WTC11 (cell line): ENCODE measurements around the gene FAM13A. TPM values are rescaled to one million over a fixed set of nuclear protein-coding genes. Genes with fewer than 3 reads are reported as not detected.

ENCODE experiments used
- ATAC-seq: fragments of 200-7000 bp; cut with Tn5 transposase; 2 replicates; pipeline ENCODE4 v1.10.0; 2021; ENCODE audit warnings: mild to moderate bottlenecking, moderate library complexity
- CTCF ChIA-PET: fragments of 300-600 bp; sonication (Branson Sonifier 250); formaldehyde crosslinking; loops from one replicate; lab custom pipeline; 2021; ENCODE audit warnings: antibody characterized with exemption; lab: Charles Lee
- POLR2A ChIA-PET: fragments of 350-600 bp; sonication (Branson Sonifier 250); formaldehyde crosslinking; loops from one replicate; lab custom pipeline; 2021; ENCODE audit warnings: antibody characterized with exemption; lab: Charles Lee
- DNase-seq: peaks from one replicate; pipeline ENCODE4 v3.0.0; 2021; ENCODE audit warnings: low spot score
- H3K27ac Mint-ChIP-seq: 2 replicates; pipeline ENCODE4 v1.8.0; 2021; ENCODE audit warnings: mixed read lengths
- H3K27me3 Mint-ChIP-seq: 2 replicates; pipeline ENCODE4 v1.8.0; 2021; ENCODE audit warnings: low read depth, mild to moderate bottlenecking, moderate library complexity, mixed read lengths
- H3K36me3 Mint-ChIP-seq: 2 replicates; pipeline ENCODE4 v1.8.0; 2021; ENCODE audit warnings: mixed read lengths
- H3K4me1 Mint-ChIP-seq: 2 replicates; pipeline ENCODE4 v1.8.0; 2022; ENCODE audit warnings: mixed read lengths
- H3K4me3 Mint-ChIP-seq: 2 replicates; pipeline ENCODE4 v1.8.0; 2021; ENCODE audit warnings: mild to moderate bottlenecking, moderate library complexity, mixed read lengths
- H3K9me3 Mint-ChIP-seq: 2 replicates; pipeline ENCODE4 v1.8.0; 2021; ENCODE audit warnings: mixed read lengths
- AFF4 ChIP-seq: sonication (generic); formaldehyde crosslinking; IDR thresholded peaks from 2 replicates; pipeline ENCODE4 v1.8.1; 2023; ENCODE audit warnings: mild to moderate bottlenecking, missing genetic modification reagents, borderline replicate concordance
- ATF2 ChIP-seq: sonication (generic); formaldehyde crosslinking; IDR thresholded peaks from 2 replicates; pipeline ENCODE4 v1.8.1; 2022; ENCODE audit warnings: low read depth, missing genetic modification reagents, borderline replicate concordance
- ATF3 ChIP-seq: sonication (generic); formaldehyde crosslinking; conservative IDR thresholded peaks from 2 replicates; pipeline ENCODE4 v1.8.1; 2022; ENCODE audit warnings: mild to moderate bottlenecking, missing genetic modification reagents
- ELF4 ChIP-seq: sonication (generic); formaldehyde crosslinking; IDR thresholded peaks from 2 replicates; pipeline ENCODE4 v1.8.1; 2022; ENCODE audit warnings: low read depth, mild to moderate bottlenecking, moderate library complexity, missing genetic modification reagents
- ERG ChIP-seq: fragments of 250-450 bp; sonication (Bioruptor Pico); IDR thresholded peaks from 2 replicates; pipeline ENCODE4 v1.8.0; 2021; ENCODE audit warnings: mild to moderate bottlenecking
- FOXK1 ChIP-seq: sonication (generic); formaldehyde crosslinking; IDR thresholded peaks from 2 replicates; pipeline ENCODE4 v1.8.0; 2022; ENCODE audit warnings: mild to moderate bottlenecking, moderate library complexity, missing genetic modification reagents
- FOXP1 ChIP-seq: sonication (generic); formaldehyde crosslinking; IDR thresholded peaks from 2 replicates; pipeline ENCODE4 v1.8.0; 2022; ENCODE audit warnings: missing genetic modification reagents, mild to moderate bottlenecking, moderate library complexity, borderline replicate concordance
- GABPB1 ChIP-seq: sonication (generic); formaldehyde crosslinking; IDR thresholded peaks from 2 replicates; pipeline ENCODE4 v1.8.1; 2023; ENCODE audit warnings: mild to moderate bottlenecking, missing genetic modification reagents
- GTF2I ChIP-seq: fragments of 250-450 bp; sonication (Bioruptor Pico); conservative IDR thresholded peaks from 2 replicates; pipeline ENCODE4 v1.4.0; 2021; ENCODE audit warnings: mild to moderate bottlenecking
- MXD4 ChIP-seq: fragments of 250-450 bp; sonication (Bioruptor Pico); IDR thresholded peaks from 2 replicates; pipeline ENCODE4 v1.8.0; 2021; ENCODE audit warnings: mild to moderate bottlenecking, moderate library complexity, borderline replicate concordance
- PREB ChIP-seq: sonication (generic); formaldehyde crosslinking; IDR thresholded peaks from 2 replicates; pipeline ENCODE4 v1.8.1; 2022; ENCODE audit warnings: mild to moderate bottlenecking, missing genetic modification reagents, moderate library complexity, borderline replicate concordance
- SMAD3 ChIP-seq: sonication (generic); formaldehyde crosslinking; IDR thresholded peaks from 2 replicates; pipeline ENCODE4 v1.8.0; 2022; ENCODE audit warnings: missing genetic modification reagents, mild to moderate bottlenecking, borderline replicate concordance
- SMAD4 ChIP-seq: sonication (generic); formaldehyde crosslinking; IDR thresholded peaks from 2 replicates; pipeline ENCODE4 v1.8.0; 2022; ENCODE audit warnings: mild to moderate bottlenecking, missing genetic modification reagents
- SOX15 ChIP-seq: fragments of 250-450 bp; sonication (Bioruptor Pico); IDR thresholded peaks from 2 replicates; pipeline ENCODE4 v1.9.0; 2021; ENCODE audit warnings: mild to moderate bottlenecking
- SP1 ChIP-seq: sonication (generic); formaldehyde crosslinking; conservative IDR thresholded peaks from 2 replicates; pipeline ENCODE4 v1.8.1; 2022; ENCODE audit warnings: missing genetic modification reagents
- TCF7 ChIP-seq: sonication (generic); formaldehyde crosslinking; IDR thresholded peaks from 2 replicates; pipeline ENCODE4 v1.8.0; 2022; ENCODE audit warnings: mild to moderate bottlenecking, low read depth, missing genetic modification reagents, moderate library complexity
- TP53 ChIP-seq: sonication (generic); formaldehyde crosslinking; IDR thresholded peaks from 2 replicates; pipeline ENCODE4 v1.8.1; 2023; ENCODE audit warnings: mild to moderate bottlenecking, missing genetic modification reagents
- ZNF121 ChIP-seq: sonication (generic); formaldehyde crosslinking; IDR thresholded peaks from 2 replicates; pipeline ENCODE4 v1.8.0; 2023; ENCODE audit warnings: missing genetic modification reagents
- ZNF281 ChIP-seq: sonication (generic); formaldehyde crosslinking; IDR thresholded peaks from 2 replicates; pipeline ENCODE4 v1.8.0; 2023; ENCODE audit warnings: mild to moderate bottlenecking, missing genetic modification reagents
- ZNF425 ChIP-seq: fragments of 250-450 bp; sonication (Bioruptor Pico); conservative IDR thresholded peaks from 2 replicates; pipeline ENCODE4 v1.9.0; 2021; ENCODE audit warnings: mild to moderate bottlenecking
- ZNF512 ChIP-seq: sonication (generic); formaldehyde crosslinking; IDR thresholded peaks from 2 replicates; pipeline ENCODE4 v1.8.1; 2022; ENCODE audit warnings: missing genetic modification reagents, borderline replicate concordance
- total RNA-seq: library from RNA; stranded (reverse); gene quantifications from 3 replicates; pipeline ENCODE4 v1.2.3, GENCODE V29; 2021

FAM13A gene
- total RNA-seq, 1 experiment from 2014 or later: 14.6 TPM

- TF ChIP-seq ZNF425 (CRISPR knock-in tag) (no peak), ZNF121 (no peak), FOXK1 (CRISPR knock-in tag) (no peak), GABPB1 (CRISPR knock-in tag) (no peak), FOXP1 (CRISPR knock-in tag) (no peak), SMAD4 (CRISPR knock-in tag) (no peak), GTF2I (CRISPR knock-in tag) (no peak), SOX15 (CRISPR knock-in tag) (no peak), ATF2 (CRISPR knock-in tag) (no peak), ZNF512 (CRISPR knock-in tag) (no peak)
Measured at GRCh38 chr4:88939697-88940096, 117.3 kb downstream of the FAM13A start (continued).

GRCh38 chr4:88938138-88938537, 118.8 kb downstream of the FAM13A start:
- DNase-seq: no peak
- H3K27ac Mint-ChIP-seq: no peak overlapping the region
- CTCF ChIA-PET: no interaction called here
- TF ChIP-seq AFF4 (no peak), ELF4 (no peak), FOXK1 (CRISPR knock-in tag) (no peak), ERG (CRISPR knock-in tag) (no peak), MXD4 (no peak), TP53 (no peak), SMAD3 (CRISPR knock-in tag) (no peak), PREB (CRISPR knock-in tag) (no peak), ZNF281 (no peak), TCF7 (CRISPR knock-in tag) (no peak), ATF3 (CRISPR knock-in tag) (no peak), SP1 (CRISPR knock-in tag) (no peak)

More at GRCh38 chr4:88938138-88938537, 118.8 kb downstream of the FAM13A start:
- ATAC-seq: no peak
- H3K36me3 Mint-ChIP-seq: no peaks in the 10 kb centered on the region
- no peak overlapping the region for H3K4me3 Mint-ChIP-seq
- peaks cover 32% of the 10 kb centered on the region for H3K4me1 Mint-ChIP-seq
- POLR2A ChIA-PET: no interaction called here
- no peaks in the 10 kb centered on the region for H3K9me3 Mint-ChIP-seq
- H3K27me3 Mint-ChIP-seq: no peaks in the 10 kb centered on the region
